Heart right ventricle (tissue), 16 donors: ENCODE measurements around the gene TCF15. TPM values are rescaled to one million over a fixed set of nuclear protein-coding genes. Genes with fewer than 3 reads are reported as not detected.

Experiments used
- ATAC-seq, 8 donors: fragments of 200-7000 bp; cut with Tn5 transposase; one replicate each; pipeline ENCODE4 v1.9.1; 2020; ENCODE audit warnings: mild to moderate bottlenecking in 8 of 8, moderate library complexity in 8 of 8, moderate number of reproducible peaks in 1 of 8
- DNase-seq, 2 donors: peaks; one replicate each; pipeline ENCODE4 v3.0.0-alpha.2; 2020
- H3K27ac ChIP-seq, 10 donors: fragments of 200-600 bp; sonication (generic) in 2 of 10; one replicate each; pipeline versions ENCODE4 v1.5.0 to v1.8.0; 2020 to 2022; ENCODE audit warnings: mild to moderate bottlenecking in 3 of 10
- H3K27me3 ChIP-seq, 7 donors: fragments of 200-600 bp; one replicate each; pipeline ENCODE4 v1.8.0; 2021 to 2022; ENCODE audit warnings: mild to moderate bottlenecking in 2 of 7
- H3K36me3 ChIP-seq, 9 donors: fragments of 200-600 bp; sonication (generic) in 1 of 9; one replicate each; pipeline versions ENCODE4 v1.5.0 to v1.8.0; 2020 to 2022; ENCODE audit warnings: mild to moderate bottlenecking in 2 of 9
- H3K4me1 ChIP-seq, 9 donors: fragments of 200-600 bp; sonication (generic) in 1 of 9; one replicate each; pipeline versions ENCODE4 v1.5.0 to v1.8.0; 2020 to 2022; ENCODE audit warnings: mild to moderate bottlenecking in 4 of 9
- H3K4me3 ChIP-seq, 10 donors: fragments of 200-600 bp; sonication (generic) in 2 of 10; one replicate each; pipeline versions ENCODE4 v1.5.0 to v1.8.0; 2020 to 2022; ENCODE audit warnings: mild to moderate bottlenecking in 7 of 10, moderate library complexity in 2 of 10
- H3K9me3 ChIP-seq, 11 donors: fragments of 200-600 bp in 10 of 11; sonication (generic) in 2 of 11; one replicate each; pipeline versions ENCODE4 v1.5.0 to v1.8.0; 2013 to 2022; ENCODE audit warnings: mild to moderate bottlenecking in 2 of 11, control low read depth in 1 of 11, moderate library complexity in 1 of 11
- WGBS, 2 donors: extraction: QIAGEN DNeasy Blood & Tissue Kit; methylation state at CpG; one replicate each; pipeline ENCODE4 v1.1.7; 2013; ENCODE audit warnings: inconsistent platforms in 1 of 2; 5-methylcytosine and 5-hydroxymethylcytosine counted together
- intact Hi-C, 10 donors: fragments of 100-400 bp; cut with DNase I; formaldehyde crosslinking; loops; one replicate each; pipeline versions ENCODE4 v1.11.1 to v1.14.2; 2022
- polyA plus RNA-seq, 2 donors: library from polyadenylated mRNA; stranded (reverse); fragments of 200-250 nt; gene quantifications; one replicate each; pipeline ENCODE4 v1.2.3, GENCODE V29; 2013
- total RNA-seq, 10 donors: library from RNA; stranded (reverse); fragmentation: NEBNext Ultra II Directional in 3 of 10; extraction: Animal tissue kit (Norgen Biotek cat#: 25700) in 3 of 10; gene quantifications; one replicate each; pipeline versions ENCODE4 v1.2.1 to v1.2.4, GENCODE V29; 2021 to 2023
- TF ChIP-seq, protein P1 (sequence below), 9 donors: fragments of 200-600 bp; sonication (generic) in 2 of 9; IDR thresholded peaks; one replicate each; pipeline versions ENCODE4 v1.5.0 to v1.8.0; 2021 to 2022; ENCODE audit warnings: antibody characterized with exemption in 9 of 9, mild to moderate bottlenecking in 5 of 9, moderate library complexity in 1 of 9
- donor health status: Arrhythmogenic right ventricular cardiomyopathy.
- donor health status: ischemic (EF 13 %, LVEDD 7.1; RV severe dilation, severe dysfunction).
- donor health status: healthy with polysubstance abuse.
- donor health status: DM: no; HTN: yes; CAD: no.
- donor health status: DM: no; HTN: no; CAD: no.
- donor health status: ischemic (EF 25% LVEDD 6.9; RV normal size, moderate dysfunction).
- donor health status: ischemic (EF 25% LVEDD 5.7; RV mildly dilated, moderate dysfunction).
- donor health status: healthy.
- donor health status: DM: yes; HTN: yes; CAD: no.
- donor health status: Ischemic cardiomyopathy.
- donor health status: ischemic (EF 35%, LVEDD 5.7; RV mildly dilated, moderate dysfunction).
- donor health status: nonischemic (EF 11% LVEDD 7.7; RV severe dilation, severe dysfunction).
- donor health status: DM: yes; HTN: yes; CAD: no.
- donor health status: PGD.
- donor health status: ischemic (EF 29% LVEDD 5.4; RV normal size, mild dysfunction).
- donor health status: nonischemic (EF 23%, LVEDD 6.1; RV moderate dilation, normal function).

Gene TCF15
- total and polyA plus RNA-seq, 12 donors = 4.6 to 41.0 (median 8.4) TPM

- 75% methylated on average over 4 of the region's 4 CpGs for WGBS, 2 donors
- Histone ChIP-seq H3K9me3 (peaks cover 0 to 10% (median 0%) of the 10 kb centered on the region in 11 donors), H3K36me3 (no peaks in the 10 kb centered on the region), H3K4me3 (no peak overlapping the region), H3K4me1 (peaks cover 0 to 12% (median 4%) of the 10 kb centered on the region in 9 donors), H3K27ac (no peak overlapping the region), H3K27me3 (no peaks in the 10 kb centered on the region)
- DNase-seq = no peak
- intact Hi-C loops = no loop called here
- TF ChIP-seq, protein P1, sequence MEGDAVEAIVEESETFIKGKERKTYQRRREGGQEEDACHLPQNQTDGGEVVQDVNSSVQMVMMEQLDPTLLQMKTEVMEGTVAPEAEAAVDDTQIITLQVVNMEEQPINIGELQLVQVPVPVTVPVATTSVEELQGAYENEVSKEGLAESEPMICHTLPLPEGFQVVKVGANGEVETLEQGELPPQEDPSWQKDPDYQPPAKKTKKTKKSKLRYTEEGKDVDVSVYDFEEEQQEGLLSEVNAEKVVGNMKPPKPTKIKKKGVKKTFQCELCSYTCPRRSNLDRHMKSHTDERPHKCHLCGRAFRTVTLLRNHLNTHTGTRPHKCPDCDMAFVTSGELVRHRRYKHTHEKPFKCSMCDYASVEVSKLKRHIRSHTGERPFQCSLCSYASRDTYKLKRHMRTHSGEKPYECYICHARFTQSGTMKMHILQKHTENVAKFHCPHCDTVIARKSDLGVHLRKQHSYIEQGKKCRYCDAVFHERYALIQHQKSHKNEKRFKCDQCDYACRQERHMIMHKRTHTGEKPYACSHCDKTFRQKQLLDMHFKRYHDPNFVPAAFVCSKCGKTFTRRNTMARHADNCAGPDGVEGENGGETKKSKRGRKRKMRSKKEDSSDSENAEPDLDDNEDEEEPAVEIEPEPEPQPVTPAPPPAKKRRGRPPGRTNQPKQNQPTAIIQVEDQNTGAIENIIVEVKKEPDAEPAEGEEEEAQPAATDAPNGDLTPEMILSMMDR (IDR thresholded peaks at IDR 0.05) = no peak
- no peak for ATAC-seq
Measured at GRCh38 chr20:623704-624103, 13.6 kb upstream of the TCF15 start.

DNA sequence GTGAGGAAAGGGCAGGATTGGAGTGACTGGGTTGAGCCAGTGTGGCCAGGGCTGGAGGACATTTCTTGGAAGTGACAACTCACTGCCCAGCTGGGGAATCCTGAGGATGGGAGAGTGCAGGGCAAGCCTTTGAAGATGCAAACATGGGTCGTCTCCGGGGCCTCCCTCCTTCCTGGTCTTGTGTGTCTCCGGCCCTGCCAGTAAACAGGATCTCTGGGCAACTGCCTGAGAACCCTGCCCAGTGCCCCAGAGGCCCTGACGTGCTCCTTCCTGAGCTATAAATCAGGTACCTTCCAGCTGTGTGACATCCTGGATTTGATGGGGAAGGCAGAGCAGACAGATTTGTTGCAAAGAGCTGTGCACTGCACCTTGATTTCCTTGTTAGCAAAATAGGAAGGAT lies 12.9 kb upstream of the TCF15 start:
- intact Hi-C loops = no loop called here
- H3K27ac ChIP-seq = no peak overlapping the region
- peaks cover 0 to 16% (median 2%) of the 10 kb centered on the region in 11 donors for H3K9me3 ChIP-seq
- no peaks in the 10 kb centered on the region for H3K27me3 ChIP-seq
- ATAC-seq = no peak
- no peak for DNase-seq
- 36 to 54% methylated on average over 4 of the region's 4 CpGs for WGBS, 2 donors
- peaks cover 0 to 12% (median 4%) of the 10 kb centered on the region in 9 donors for H3K4me1 ChIP-seq
- no peaks in the 10 kb centered on the region for H3K36me3 ChIP-seq
- TF ChIP-seq, protein P1 (IDR thresholded peaks at IDR 0.05) = no peak
- H3K4me3 ChIP-seq = no peak overlapping the region

GRCh38 chr20:622161-622560 lies 12.1 kb upstream of the TCF15 start:
- Histone ChIP-seq H3K4me3 (no peak overlapping the region), H3K36me3 (no peaks in the 10 kb centered on the region), H3K27ac (no peak overlapping the region), H3K4me1 (peaks cover 0 to 12% (median 4%) of the 10 kb centered on the region in 9 donors), H3K27me3 (no peaks in the 10 kb centered on the region), H3K9me3 (peaks cover 0 to 20% (median 4%) of the 10 kb centered on the region in 11 donors)
- TF ChIP-seq, protein P1 (IDR thresholded peaks at IDR 0.05) = no peak
- intact Hi-C loops = no loop called here
- no peak for DNase-seq
- no peak for ATAC-seq
- WGBS, 2 donors = 88 to 93% methylated on average over 7 of the region's 7 CpGs

DNA sequence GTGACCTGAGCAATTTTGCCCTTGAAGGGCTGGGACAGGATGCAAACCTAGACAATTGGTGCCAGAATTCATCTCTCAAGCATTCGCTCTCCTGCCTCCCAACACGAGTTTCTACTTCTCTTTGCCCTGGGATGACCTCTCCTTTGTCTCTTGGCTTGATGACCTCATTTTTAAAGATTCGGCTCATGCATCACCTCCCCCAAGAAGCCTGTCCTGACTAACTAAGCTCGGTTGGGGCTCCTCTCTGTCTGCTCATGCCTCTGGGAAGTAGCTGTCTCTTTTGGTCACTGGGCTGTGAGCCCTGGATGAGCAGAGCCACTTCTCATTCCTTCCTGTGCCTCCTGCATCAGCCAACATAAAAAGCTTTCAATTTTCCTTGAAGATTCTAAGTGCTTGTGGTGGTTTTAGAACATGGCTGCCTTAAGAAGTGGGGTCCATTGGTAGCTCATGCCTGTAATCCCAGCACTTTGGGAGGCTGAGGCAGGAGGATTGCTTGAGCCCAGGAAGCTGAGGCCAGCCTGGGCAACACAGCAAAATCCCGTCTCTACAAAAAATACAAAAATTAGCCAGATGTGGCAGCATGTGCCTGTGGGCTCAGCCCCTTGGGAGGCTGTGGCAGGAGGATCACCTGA lies 11.1 kb upstream of the TCF15 start:
- ATAC-seq (no peak), DNase-seq (no peak)
- 46 to 51% methylated on average over 5 of the region's 5 CpGs for WGBS, 2 donors
- intact Hi-C loops = no loop called here
- H3K4me1 ChIP-seq = peaks cover 0 to 12% (median 4%) of the 10 kb centered on the region in 9 donors
- TF ChIP-seq, protein P1 (IDR thresholded peaks at IDR 0.05) = no peak
- H3K36me3 ChIP-seq = no peaks in the 10 kb centered on the region
- H3K4me3 ChIP-seq = no peak overlapping the region
- H3K9me3 ChIP-seq = peaks cover 0 to 20% (median 4%) of the 10 kb centered on the region in 11 donors
- H3K27ac ChIP-seq = no peak overlapping the region
- H3K27me3 ChIP-seq = no peaks in the 10 kb centered on the region
